Body of pancreas (tissue), 4 donors: ENCODE data around the gene VAV2. TPM values are rescaled to one million over a fixed set of nuclear protein-coding genes. Genes with fewer than 3 reads are reported as not detected.

Experiments used
- ATAC-seq: fragments of 150-250 bp; one replicate; pipeline ENCODE4 v1.9.1; 2016
- DNase-seq, 4 donors: peaks; one replicate each; pipeline ENCODE4 v3.0.0-alpha.2; 2019
- H3K27ac ChIP-seq, 4 donors: fragments of 200-600 bp; sonication (generic); 1 replicate in 3 of 4; 2 replicates in 1 of 4; pipeline versions ENCODE4 v1.5.1 to v1.6.1; 2016 to 2019; ENCODE audit warnings: mild to moderate bottlenecking in 1 of 4, mixed read lengths in 1 of 4, moderate library complexity in 1 of 4
- H3K27me3 ChIP-seq, 2 donors: fragments of 200-600 bp; sonication (generic); one replicate each; pipeline ENCODE4 v1.6.0; 2016; ENCODE audit warnings: mild to moderate bottlenecking in 1 of 2
- H3K36me3 ChIP-seq, 2 donors: fragments of 200-600 bp; sonication (generic); replicated peaks in 1 of 2; 2 replicates each; pipeline ENCODE4 v1.5.1; 2016; ENCODE audit warnings: low read depth in 2 of 2; ENCODE audit not compliant: insufficient read depth in 1 of 2
- H3K4me1 ChIP-seq: fragments of 200-600 bp; sonication (generic); one replicate; pipeline ENCODE4 v1.6.0; 2016
- H3K4me3 ChIP-seq, 2 donors: fragments of 200-600 bp; sonication (generic); 1 replicate in 1 of 2; 2 replicates in 1 of 2; pipeline ENCODE4 v1.5.1; 2016 to 2019
- H3K9me3 ChIP-seq, 3 donors: fragments of 200-600 bp; sonication (generic); 1 replicate in 2 of 3; 2 replicates in 1 of 3; pipeline ENCODE4 v1.5.1; 2016
- POLR2A ChIP-seq, 3 donors: fragments of 450-650 bp; IDR thresholded peaks; one replicate each; pipeline ENCODE4 v1.6.1; 2016; ENCODE audit warnings: antibody characterized with exemption in 3 of 3, mild to moderate bottlenecking in 2 of 3
- WGBS, 2 donors: methylation state at CpG; one replicate each; pipeline ENCODE4 v1.1.5; 2017; 5-methylcytosine and 5-hydroxymethylcytosine counted together
- intact Hi-C: fragments of 100-400 bp; cut with DNase I; formaldehyde crosslinking; loops from one replicate; pipeline ENCODE4 v1.15.1; 2023
- total RNA-seq, 2 donors: library from RNA; depleted of rRNA; stranded (reverse); fragments of >200 nt; gene quantifications; one replicate each; pipeline ENCODE4 v1.1.0, GENCODE V29; 2016
- TF ChIP-seq, protein P1 (sequence below), 7 experiments: fragments of 450-650 bp in 4 of 7; fragments of 200-600 bp in 3 of 7; sonication (generic) in 3 of 7; IDR thresholded peaks; one replicate each; pipeline ENCODE4 v1.5.1; 2016 to 2019; ENCODE audit warnings: antibody characterized with exemption in 7 of 7

Gene VAV2
- total RNA-seq, 2 donors from 2014 or later = 31.6 to 32.3 TPM

DNA sequence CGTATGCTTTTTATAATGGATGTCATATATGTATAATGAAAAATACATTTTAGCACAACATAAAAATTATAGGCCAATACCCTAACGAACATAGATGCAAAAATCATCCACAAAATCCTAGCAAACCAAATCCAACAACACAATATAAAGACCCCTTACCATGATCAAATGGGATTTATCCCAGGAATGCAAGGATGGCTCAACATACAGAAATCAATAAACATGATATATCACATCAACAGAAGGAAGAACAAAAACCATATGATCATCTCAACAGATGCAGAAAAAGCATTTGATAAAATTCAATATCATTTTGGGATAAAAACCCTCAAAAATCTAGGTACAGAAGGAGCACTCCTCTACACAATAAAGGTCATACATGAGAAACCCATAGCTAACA lies 27.7 kb downstream of the VAV2 start:
- no peak for DNase-seq
- intact Hi-C loops = no loop called here
- H3K4me1 ChIP-seq = peaks cover 43% of the 10 kb centered on the region

DNA sequence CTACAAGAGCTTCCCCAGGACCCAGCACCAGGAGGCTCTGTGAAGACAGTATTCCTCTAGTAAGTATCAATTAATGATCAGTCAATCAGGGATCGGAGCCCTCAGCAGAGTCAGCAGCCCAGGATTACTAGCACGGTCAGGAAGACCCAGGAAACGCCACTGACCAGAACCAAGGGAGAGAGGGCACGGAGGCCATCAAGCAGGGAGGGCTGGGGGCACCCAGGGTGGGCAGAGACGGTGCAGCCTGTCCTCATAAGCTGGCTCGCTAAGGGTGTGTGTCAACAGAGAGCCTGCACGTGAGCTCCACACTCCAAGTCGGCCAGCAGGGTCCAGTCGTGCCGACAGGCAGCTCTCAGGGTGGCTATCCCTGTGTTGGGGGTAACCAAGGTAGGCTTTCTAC lies 29.0 kb downstream of the VAV2 start:
- no peak for TF ChIP-seq POLR2A (IDR thresholded peaks at IDR 0.05)
- TF ChIP-seq, protein P1, sequence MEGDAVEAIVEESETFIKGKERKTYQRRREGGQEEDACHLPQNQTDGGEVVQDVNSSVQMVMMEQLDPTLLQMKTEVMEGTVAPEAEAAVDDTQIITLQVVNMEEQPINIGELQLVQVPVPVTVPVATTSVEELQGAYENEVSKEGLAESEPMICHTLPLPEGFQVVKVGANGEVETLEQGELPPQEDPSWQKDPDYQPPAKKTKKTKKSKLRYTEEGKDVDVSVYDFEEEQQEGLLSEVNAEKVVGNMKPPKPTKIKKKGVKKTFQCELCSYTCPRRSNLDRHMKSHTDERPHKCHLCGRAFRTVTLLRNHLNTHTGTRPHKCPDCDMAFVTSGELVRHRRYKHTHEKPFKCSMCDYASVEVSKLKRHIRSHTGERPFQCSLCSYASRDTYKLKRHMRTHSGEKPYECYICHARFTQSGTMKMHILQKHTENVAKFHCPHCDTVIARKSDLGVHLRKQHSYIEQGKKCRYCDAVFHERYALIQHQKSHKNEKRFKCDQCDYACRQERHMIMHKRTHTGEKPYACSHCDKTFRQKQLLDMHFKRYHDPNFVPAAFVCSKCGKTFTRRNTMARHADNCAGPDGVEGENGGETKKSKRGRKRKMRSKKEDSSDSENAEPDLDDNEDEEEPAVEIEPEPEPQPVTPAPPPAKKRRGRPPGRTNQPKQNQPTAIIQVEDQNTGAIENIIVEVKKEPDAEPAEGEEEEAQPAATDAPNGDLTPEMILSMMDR (IDR thresholded peaks at IDR 0.05) = no peak
- WGBS, 2 donors = 72 to 81% methylated on average over 3 to 10 of the region's 10 CpGs
- no peak for DNase-seq
- Histone ChIP-seq H3K4me1 (peaks cover 52% of the 10 kb centered on the region), H3K9me3 (no peaks in the 10 kb centered on the region), H3K4me3 (no peak overlapping the region), H3K27me3 (no peaks in the 10 kb centered on the region), H3K27ac (peak overlapping the region in 1 of 4 donors; percentile 10), H3K36me3 (no peaks in the 10 kb centered on the region)
- ATAC-seq = no peak
- intact Hi-C loops = no loop called here

More for the DNA sequence above, 27.7 kb downstream of the VAV2 start:
- WGBS, 2 donors = 96 to 98% methylated on average over 2 of the region's 2 CpGs
- H3K36me3 ChIP-seq = no peaks in the 10 kb centered on the region
- H3K27me3 ChIP-seq = no peaks in the 10 kb centered on the region
- ATAC-seq = no peak
- no peaks in the 10 kb centered on the region for H3K9me3 ChIP-seq
- no peak overlapping the region for H3K27ac ChIP-seq
- no peak for TF ChIP-seq POLR2A (IDR thresholded peaks at IDR 0.05)
- no peak overlapping the region for H3K4me3 ChIP-seq

DNA sequence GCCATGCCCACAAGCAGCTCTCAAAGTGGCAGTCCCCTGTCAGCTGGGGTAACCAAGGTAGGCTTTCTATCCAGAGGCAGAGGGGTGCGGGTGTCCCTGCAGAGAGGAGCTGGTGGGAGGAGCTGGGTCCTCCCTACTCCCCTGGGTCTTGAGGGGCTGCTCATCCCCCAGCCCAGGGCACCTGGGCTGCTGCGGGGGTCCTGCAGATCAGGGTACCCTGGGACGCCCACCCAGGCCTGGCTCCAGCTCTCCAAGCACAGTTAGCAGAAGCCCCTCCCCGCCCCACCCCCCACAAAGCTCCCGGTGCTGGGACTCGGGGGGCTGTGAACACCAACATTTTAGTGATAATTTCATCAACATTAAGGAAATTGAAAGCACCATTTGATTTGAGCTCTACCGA lies 29.8 kb downstream of the VAV2 start:
- peaks cover 55% of the 10 kb centered on the region for H3K4me1 ChIP-seq
- no peak for DNase-seq
- no peak for ATAC-seq

DNA sequence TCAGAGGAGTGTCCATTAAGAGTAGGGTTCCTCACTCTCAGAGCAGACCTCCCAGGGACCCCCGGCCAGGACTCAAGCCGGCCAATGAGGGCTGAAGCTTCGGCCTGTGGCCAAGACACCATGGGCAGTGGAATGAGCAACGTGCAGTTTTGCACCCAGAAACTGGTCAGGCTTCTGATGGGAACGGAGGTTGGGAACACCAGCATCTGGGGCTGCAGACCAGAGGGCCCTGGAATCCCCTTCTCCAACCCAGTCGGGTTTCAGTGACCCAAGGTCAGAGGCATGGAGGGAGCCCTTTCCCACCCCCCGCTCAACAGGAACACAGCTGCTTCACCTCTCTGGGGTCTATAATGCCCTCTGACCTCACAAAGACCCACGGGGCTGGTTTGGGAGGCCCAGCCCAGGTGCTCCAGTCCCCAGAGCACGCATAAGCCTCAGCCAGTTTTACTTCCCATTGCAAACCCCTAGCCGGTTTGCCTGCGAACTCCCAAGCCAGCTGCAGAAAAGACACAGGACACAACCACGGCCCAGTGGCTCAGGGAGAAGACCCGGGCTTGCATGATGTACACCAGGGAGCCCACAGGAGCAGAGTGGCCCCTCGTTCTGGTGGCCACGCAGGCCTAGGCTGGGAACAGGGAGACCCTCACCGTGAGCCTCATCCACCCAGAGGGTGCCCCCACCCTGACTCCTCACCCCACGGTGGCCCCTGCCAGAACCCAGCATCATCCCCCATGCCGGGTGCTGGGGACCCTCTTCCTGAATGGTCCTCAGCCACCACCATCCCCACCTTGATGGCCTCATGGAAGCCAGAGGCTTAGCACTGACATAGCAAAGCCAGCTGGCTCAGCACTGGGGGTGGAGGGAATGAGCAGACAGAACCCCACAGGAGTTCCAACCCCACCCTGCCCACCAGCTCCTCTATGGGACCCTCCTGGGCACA lies 30.6 kb downstream of the VAV2 start:
- TF ChIP-seq, protein P1 (IDR thresholded peaks at IDR 0.05) = no peak
- no peak for TF ChIP-seq POLR2A (IDR thresholded peaks at IDR 0.05)
- Histone ChIP-seq H3K36me3 (no peaks in the 10 kb centered on the region), H3K27me3 (no peaks in the 10 kb centered on the region), H3K4me1 (peaks cover 63% of the 10 kb centered on the region), H3K9me3 (no peaks in the 10 kb centered on the region), H3K27ac (peak overlapping the region in 2 of 4 donors; percentile 60 to 79), H3K4me3 (no peak overlapping the region)
- ATAC-seq (no peak), DNase-seq (peak in 2 of 4 donors; percentile 34 to 49)
- WGBS, 2 donors = 54 to 79% methylated on average over 6 to 15 of the region's 18 CpGs
- intact Hi-C loops = no loop called here

More for the DNA sequence above, 29.8 kb downstream of the VAV2 start:
- WGBS, 2 donors = 35 to 58% methylated on average over 4 to 7 of the region's 7 CpGs
- no peaks in the 10 kb centered on the region for H3K36me3 ChIP-seq
- no peak for TF ChIP-seq POLR2A (IDR thresholded peaks at IDR 0.05)
- TF ChIP-seq, protein P1 (IDR thresholded peaks at IDR 0.05) = no peak
- H3K27me3 ChIP-seq = no peaks in the 10 kb centered on the region
- no peak overlapping the region for H3K4me3 ChIP-seq
- H3K27ac ChIP-seq = peak overlapping the region in 2 of 4 donors; percentile 20 to 60
- H3K9me3 ChIP-seq = no peaks in the 10 kb centered on the region
- intact Hi-C loops = no loop called here

DNA sequence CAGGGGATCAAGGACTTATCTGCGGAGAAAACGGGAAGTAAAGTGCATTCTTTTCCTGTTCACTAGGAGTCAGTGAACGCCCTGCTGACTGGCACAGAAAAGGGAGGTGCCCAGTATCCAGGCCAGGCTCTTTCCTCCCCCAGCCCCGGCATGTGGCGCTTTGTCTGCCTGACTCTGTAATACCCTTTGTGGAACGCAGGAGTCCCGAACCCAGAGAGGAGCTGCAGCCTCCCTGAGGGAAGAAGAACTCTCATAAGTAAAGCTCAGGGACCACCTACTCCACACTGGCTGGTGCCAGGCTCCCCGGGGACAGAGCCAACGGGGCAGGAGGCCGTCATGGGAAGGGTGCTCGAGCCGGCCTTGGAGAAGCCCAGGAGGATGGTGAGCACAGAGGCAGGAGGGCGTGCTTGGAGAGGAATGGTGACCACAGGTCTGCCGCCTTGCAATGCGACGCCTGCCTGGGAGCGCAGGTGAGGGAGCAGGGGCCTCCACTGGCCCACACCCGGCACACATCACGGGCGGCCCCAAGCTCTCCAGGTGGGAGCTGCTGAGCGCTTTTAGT lies 31.5 kb downstream of the VAV2 start:
- no peaks in the 10 kb centered on the region for H3K9me3 ChIP-seq
- peaks cover 72% of the 10 kb centered on the region for H3K4me1 ChIP-seq
- DNase-seq = peak; percentile 55 to 72 (median 68)
- intact Hi-C loops = no loop called here
- WGBS, 2 donors = 35 to 51% methylated on average over 12 to 21 of the region's 21 CpGs
- TF ChIP-seq POLR2A (IDR thresholded peaks at IDR 0.05) = no peak
- TF ChIP-seq, protein P1 (IDR thresholded peaks at IDR 0.05) = peak in 4 of 7 experiments; percentile 41 to 53 (median 44)
- peak overlapping the region; percentile 19 to 79 (median 57) for H3K27ac ChIP-seq
- H3K27me3 ChIP-seq = no peaks in the 10 kb centered on the region
- no peak overlapping the region for H3K4me3 ChIP-seq
- H3K36me3 ChIP-seq = no peaks in the 10 kb centered on the region
- ATAC-seq = peak; percentile 56
